Psoas muscle (tissue), 8 donors: Measurements from ENCODE around the gene SNAP25. TPM values are rescaled to one million over a fixed set of nuclear protein-coding genes. Genes with fewer than 3 reads are reported as not detected.

ENCODE experiments used
- ATAC-seq, 4 donors: fragments of 200-7000 bp; cut with Tn5 transposase; one replicate each; pipeline ENCODE4 v1.9.1; 2020; ENCODE audit warnings: moderate library complexity in 3 of 4, mild to moderate bottlenecking in 2 of 4
- DNase-seq, 2 donors: peaks; one replicate each; pipeline ENCODE4 v3.0.0-alpha.2; 2020
- H3K27ac ChIP-seq: fragments of 200-600 bp; one replicate; pipeline ENCODE4 v1.8.0; 2022
- H3K27me3 ChIP-seq, 3 donors: fragments of 200-600 bp in 1 of 3; one replicate each; pipeline versions ENCODE4 v1.6.1 to v1.8.0; 2013 to 2022; ENCODE audit warnings: low read length in 2 of 3, mild to moderate bottlenecking in 2 of 3, moderate library complexity in 1 of 3; ENCODE audit not compliant: insufficient read depth in 3 of 3
- H3K36me3 ChIP-seq, 2 donors: fragments of 200-600 bp in 1 of 2; one replicate each; pipeline versions ENCODE4 v1.6.1 to v1.8.0; 2013 to 2022; ENCODE audit warnings: low read depth in 1 of 2, mild to moderate bottlenecking in 1 of 2, moderate library complexity in 1 of 2; ENCODE audit not compliant: insufficient read depth in 1 of 2
- H3K4me1 ChIP-seq: fragments of 200-600 bp; one replicate; pipeline ENCODE4 v1.8.0; 2022
- H3K4me3 ChIP-seq: fragments of 200-600 bp; one replicate; pipeline ENCODE4 v1.8.0; 2022; ENCODE audit warnings: mild to moderate bottlenecking
- H3K9me3 ChIP-seq: fragments of 200-600 bp; one replicate; pipeline ENCODE4 v1.8.0; 2022
- CTCF ChIP-seq: fragments of 200-600 bp; IDR thresholded peaks from one replicate; pipeline ENCODE4 v1.8.0; 2022; ENCODE audit warnings: antibody characterized with exemption
- WGBS, 3 donors: extraction: QIAGEN DNeasy Blood & Tissue Kit; methylation state at CpG; one replicate each; pipeline versions ENCODE4 v1.1.6 to v1.1.7; 2013; 5-methylcytosine and 5-hydroxymethylcytosine counted together
- intact Hi-C, 2 donors: fragments of 100-400 bp; cut with DNase I; formaldehyde crosslinking; loops; one replicate each; pipeline versions ENCODE4 v1.11.0 to v1.14.2; 2022
- polyA plus RNA-seq, 3 donors: library from polyadenylated mRNA; stranded (reverse); fragments of 200-250 nt; gene quantifications; one replicate each; pipeline ENCODE4 v1.2.3, GENCODE V29; 2013
- total RNA-seq, 4 donors: library from RNA; stranded (reverse); fragmentation: NEBNext Ultra II Directional in 2 of 4; extraction: Animal tissue kit (Norgen Biotek cat#: 25700) in 2 of 4; gene quantifications; one replicate each; pipeline versions ENCODE4 v1.2.1 to v1.2.4, GENCODE V29; 2021 to 2023
- donor health status: healthy with polysubstance abuse.
- donor health status: DM: no; HTN: no; CAD: no; lungs with moderate emphysema.
- donor health status: Bipolar disorder and iron deficiency.
- donor health status: healthy.
- donor health status: DM: yes; HTN: yes; CAD: no.
- donor health status: DM: no; HTN: no; CAD: no.
- donor health status: DM: no; HTN: no; CAD: no.
- donor health status: DM: yes; HTN: yes; CAD: no.

Gene SNAP25
- total and polyA plus RNA-seq, 7 donors = 0.07 to 0.75 TPM; not detected in 5

- H3K4me3 ChIP-seq = no peak overlapping the region
- no peaks in the 10 kb centered on the region for H3K9me3 ChIP-seq
- DNase-seq (no peak), ATAC-seq (no peak)
- H3K27me3 ChIP-seq = no peaks in the 10 kb centered on the region
- intact Hi-C loops = no loop called here
- H3K4me1 ChIP-seq = no peaks in the 10 kb centered on the region
- no peak overlapping the region for H3K27ac ChIP-seq
- H3K36me3 ChIP-seq = no peaks in the 10 kb centered on the region
- no peak for TF ChIP-seq CTCF
- WGBS, 3 donors = 38 to 60% (median 51%) methylated on average over 3 of the region's 3 CpGs
Observed at GRCh38 chr20:10347086-10347880, 128.7 kb downstream of the SNAP25 start.

GRCh38 chr20:10349118-10349517 lies 130.5 kb downstream of the SNAP25 start:
- no peaks in the 10 kb centered on the region for H3K9me3 ChIP-seq
- no peak for DNase-seq
- no peaks in the 10 kb centered on the region for H3K36me3 ChIP-seq
- H3K4me3 ChIP-seq = no peak overlapping the region
- TF ChIP-seq CTCF = no peak
- no peaks in the 10 kb centered on the region for H3K4me1 ChIP-seq
- no peak overlapping the region for H3K27ac ChIP-seq
- no peaks in the 10 kb centered on the region for H3K27me3 ChIP-seq
- ATAC-seq = no peak
- WGBS, 3 donors = 74 to 88% (median 88%) methylated on average over 3 of the region's 3 CpGs
- intact Hi-C loops = no loop called here

GRCh38 chr20:10350188-10350842 lies 131.7 kb downstream of the SNAP25 start:
- Histone ChIP-seq H3K4me1 (no peaks in the 10 kb centered on the region), H3K4me3 (no peak overlapping the region), H3K36me3 (no peaks in the 10 kb centered on the region), H3K27me3 (no peaks in the 10 kb centered on the region), H3K9me3 (no peaks in the 10 kb centered on the region), H3K27ac (no peak overlapping the region)
- intact Hi-C loops = no loop called here
- TF ChIP-seq CTCF = no peak
- DNase-seq = no peak
- WGBS, 3 donors = 85 to 89% (median 86%) methylated on average over 9 of the region's 9 CpGs
- ATAC-seq = no peak

GRCh38 chr20:10352934-10353824 lies 134.5 kb downstream of the SNAP25 start:
- H3K27me3 ChIP-seq = no peaks in the 10 kb centered on the region
- no peaks in the 10 kb centered on the region for H3K36me3 ChIP-seq
- no peaks in the 10 kb centered on the region for H3K9me3 ChIP-seq
- no peak overlapping the region for H3K4me3 ChIP-seq
- H3K4me1 ChIP-seq = no peaks in the 10 kb centered on the region
- no peak for TF ChIP-seq CTCF
- intact Hi-C loops = no loop called here
- DNase-seq (no peak), ATAC-seq (no peak)
- WGBS, 3 donors = 43 to 49% (median 46%) methylated on average over 6 of the region's 6 CpGs
- H3K27ac ChIP-seq = no peak overlapping the region
